ENCODE measurements around the gene NRP2.

The NRP2 gene

DNA sequence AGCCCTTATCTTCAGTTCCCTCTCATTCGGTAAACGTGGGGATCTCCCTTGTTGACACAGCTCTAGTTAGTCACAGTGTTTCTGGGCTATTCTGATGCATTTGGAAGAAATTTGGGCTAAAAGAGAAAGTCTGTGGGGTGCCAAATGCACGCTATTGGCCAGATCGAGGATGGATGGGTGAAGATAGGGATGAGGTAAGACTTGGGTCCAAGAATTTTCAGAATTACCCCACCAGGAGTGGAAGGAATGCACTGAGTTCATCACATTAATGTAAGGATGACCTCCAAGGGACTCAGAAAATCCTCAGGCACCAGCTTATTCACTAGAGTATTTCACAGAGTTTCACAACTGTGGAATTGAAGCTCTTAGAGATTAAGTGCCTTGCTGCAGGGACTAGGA lies 49.3 kb downstream of the NRP2 start:
- peaks cover 3% of the 10 kb centered on the region for H3K27me3 Mint-ChIP-seq
- H3K4me1 Mint-ChIP-seq = peaks cover 3% of the 10 kb centered on the region
- no peak overlapping the region for H3K4me3 Mint-ChIP-seq
- H3K36me3 Mint-ChIP-seq = no peaks in the 10 kb centered on the region
- DNase-seq (ENCODE audit: low spot score in 2 of 2) = no peak
- H3K27ac Mint-ChIP-seq = no peak overlapping the region
- H3K9me3 Mint-ChIP-seq = no peaks in the 10 kb centered on the region
- ATAC-seq (ENCODE audit: low read depth) = no peak

- Mint-ChIP-seq H3K27ac (no peak overlapping the region), H3K4me3 (no peak overlapping the region), H3K4me1 (peaks cover 3% of the 10 kb centered on the region), H3K36me3 (no peaks in the 10 kb centered on the region), H3K9me3 (no peaks in the 10 kb centered on the region), H3K27me3 (peaks cover 3% of the 10 kb centered on the region)
- DNase-seq (ENCODE audit: low spot score in 2 of 2) (no peak), ATAC-seq (ENCODE audit: low read depth) (no peak)
Measured at GRCh38 chr2:205732314-205732713, 50.0 kb downstream of the NRP2 start.

GRCh38 chr2:205733082-205733481 lies 50.8 kb downstream of the NRP2 start:
- no peaks in the 10 kb centered on the region for H3K36me3 Mint-ChIP-seq
- no peak for DNase-seq (ENCODE audit: low spot score in 2 of 2)
- H3K27me3 Mint-ChIP-seq = peaks cover 3% of the 10 kb centered on the region
- peaks cover 3% of the 10 kb centered on the region for H3K4me1 Mint-ChIP-seq
- no peaks in the 10 kb centered on the region for H3K9me3 Mint-ChIP-seq
- no peak overlapping the region for H3K27ac Mint-ChIP-seq
- no peak overlapping the region for H3K4me3 Mint-ChIP-seq
- no peak for ATAC-seq (ENCODE audit: low read depth)

GRCh38 chr2:205733648-205734047 lies 51.3 kb downstream of the NRP2 start:
- H3K27ac Mint-ChIP-seq = no peak overlapping the region
- H3K4me1 Mint-ChIP-seq = peaks cover 3% of the 10 kb centered on the region
- no peaks in the 10 kb centered on the region for H3K9me3 Mint-ChIP-seq
- ATAC-seq (ENCODE audit: low read depth) (no peak), DNase-seq (ENCODE audit: low spot score in 2 of 2) (no peak)
- H3K27me3 Mint-ChIP-seq = peaks cover 3% of the 10 kb centered on the region
- no peak overlapping the region for H3K4me3 Mint-ChIP-seq
- no peaks in the 10 kb centered on the region for H3K36me3 Mint-ChIP-seq

DNA sequence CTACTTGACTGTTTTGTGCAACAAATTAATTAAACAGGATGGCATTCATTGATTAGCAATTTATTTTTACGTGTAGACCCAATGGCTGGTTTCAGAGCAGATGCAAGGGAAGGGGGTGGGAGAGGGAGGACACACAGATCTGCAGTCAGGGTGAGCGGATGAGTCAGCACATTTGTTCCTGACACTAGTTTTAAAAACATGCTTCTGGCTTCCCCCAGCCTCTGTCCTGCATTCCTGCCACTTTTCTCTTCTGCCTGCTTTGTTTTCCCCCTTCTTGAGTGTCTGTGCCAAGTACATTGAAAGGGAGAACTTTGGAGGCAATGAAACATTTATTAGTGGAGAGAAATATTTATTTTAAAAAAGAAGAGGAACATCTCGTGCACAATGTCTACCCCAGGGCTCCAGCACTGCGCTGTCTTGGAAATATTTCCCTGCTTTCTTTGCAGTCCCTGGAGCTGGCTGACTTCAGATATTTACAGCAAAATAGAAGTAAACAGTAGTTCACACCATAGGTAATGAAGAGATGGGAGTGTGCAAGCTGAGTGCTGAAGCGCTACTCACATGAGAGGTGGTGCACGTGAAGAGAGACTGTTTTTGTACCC lies 52.2 kb downstream of the NRP2 start:
- Mint-ChIP-seq H3K9me3 (no peaks in the 10 kb centered on the region), H3K27me3 (peaks cover 3% of the 10 kb centered on the region), H3K36me3 (no peaks in the 10 kb centered on the region), H3K27ac (no peak overlapping the region), H3K4me1 (peaks cover 3% of the 10 kb centered on the region), H3K4me3 (no peak overlapping the region)
- no peak for ATAC-seq (ENCODE audit: low read depth)
- DNase-seq (ENCODE audit: low spot score in 2 of 2) = no peak

DNA sequence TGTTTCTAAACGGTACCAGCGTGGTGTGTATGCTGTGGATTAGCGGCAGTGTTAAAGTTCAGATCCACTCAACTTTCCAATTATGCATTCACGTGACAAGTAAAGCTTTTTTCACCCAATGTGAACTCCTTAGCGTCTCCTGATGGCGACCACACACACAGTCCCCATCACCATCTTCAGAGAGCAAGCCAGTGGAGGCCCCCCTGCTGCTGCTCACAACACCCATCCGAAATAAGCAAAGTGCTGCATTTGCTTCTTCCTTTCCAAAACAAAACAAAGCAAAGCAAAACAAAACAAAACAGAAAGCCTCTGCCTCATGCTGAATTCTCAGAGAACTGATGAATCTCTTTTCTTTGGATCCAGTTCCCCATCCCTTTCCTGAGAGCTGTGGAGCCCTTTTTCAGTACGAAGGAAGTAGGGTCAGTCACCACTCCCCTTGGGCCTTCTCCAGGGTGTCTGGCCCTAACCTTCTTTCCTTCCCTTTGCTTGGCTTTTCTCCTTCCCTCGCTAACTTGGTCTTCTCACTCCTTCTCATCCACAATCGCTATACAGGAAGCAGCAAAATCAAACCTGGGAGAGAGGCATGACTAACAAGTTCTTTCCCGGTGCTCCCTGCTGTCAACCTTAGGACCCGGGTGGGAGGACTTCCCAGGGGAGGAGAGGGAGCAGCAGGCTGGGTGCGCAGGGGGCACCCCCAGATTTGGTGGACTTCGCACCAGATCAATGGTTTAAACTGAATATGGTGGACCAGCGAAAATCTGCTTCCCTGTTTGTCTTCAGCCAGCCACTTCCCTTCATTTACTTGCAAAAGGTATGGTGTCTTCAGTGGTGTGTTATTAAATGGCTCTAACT lies 56.0 kb downstream of the NRP2 start:
- DNase-seq (ENCODE audit: low spot score in 2 of 2) = no peak
- Mint-ChIP-seq H3K9me3 (no peaks in the 10 kb centered on the region), H3K27ac (no peak overlapping the region), H3K27me3 (peaks cover 5% of the 10 kb centered on the region), H3K4me1 (no peaks in the 10 kb centered on the region), H3K36me3 (no peaks in the 10 kb centered on the region), H3K4me3 (no peak overlapping the region)
- ATAC-seq (ENCODE audit: low read depth) = no peak

GRCh38 chr2:205739620-205740019 lies 57.3 kb downstream of the NRP2 start:
- no peaks in the 10 kb centered on the region for H3K4me1 Mint-ChIP-seq
- DNase-seq (ENCODE audit: low spot score in 2 of 2) (no peak), ATAC-seq (ENCODE audit: low read depth) (no peak)
- H3K27me3 Mint-ChIP-seq = peaks cover 3% of the 10 kb centered on the region
- H3K4me3 Mint-ChIP-seq = no peak overlapping the region
- no peaks in the 10 kb centered on the region for H3K36me3 Mint-ChIP-seq
- H3K9me3 Mint-ChIP-seq = no peaks in the 10 kb centered on the region
- no peak overlapping the region for H3K27ac Mint-ChIP-seq

DNA sequence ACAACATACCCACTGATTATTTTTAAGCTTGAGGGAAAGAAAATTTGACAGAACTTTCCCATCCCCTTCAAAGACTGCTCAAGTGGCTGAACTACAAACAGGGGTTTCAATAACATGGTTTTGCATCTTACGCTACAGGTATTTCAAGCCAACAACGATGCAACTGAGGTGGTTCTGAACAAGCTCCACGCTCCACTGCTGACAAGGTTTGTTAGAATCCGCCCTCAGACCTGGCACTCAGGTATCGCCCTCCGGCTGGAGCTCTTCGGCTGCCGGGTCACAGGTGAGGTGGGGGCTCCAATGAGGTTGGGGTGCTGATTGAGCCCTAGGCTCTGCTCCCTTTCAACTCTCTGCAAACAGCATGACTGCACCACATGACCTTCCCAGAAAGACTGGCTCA lies 58.1 kb downstream of the NRP2 start:
- no peak for ATAC-seq (ENCODE audit: low read depth)
- Mint-ChIP-seq H3K9me3 (no peaks in the 10 kb centered on the region), H3K27me3 (peaks cover 2% of the 10 kb centered on the region), H3K36me3 (no peaks in the 10 kb centered on the region), H3K4me1 (no peaks in the 10 kb centered on the region), H3K4me3 (no peak overlapping the region), H3K27ac (no peak overlapping the region)
- DNase-seq (ENCODE audit: low spot score in 2 of 2) = no peak

- H3K27me3 Mint-ChIP-seq = peaks cover 2% of the 10 kb centered on the region
- ATAC-seq (ENCODE audit: low read depth) (no peak), DNase-seq (ENCODE audit: low spot score in 2 of 2) (no peak)
- H3K36me3 Mint-ChIP-seq = no peaks in the 10 kb centered on the region
- H3K27ac Mint-ChIP-seq = no peak overlapping the region
- no peaks in the 10 kb centered on the region for H3K4me1 Mint-ChIP-seq
- H3K4me3 Mint-ChIP-seq = no peak overlapping the region
- no peaks in the 10 kb centered on the region for H3K9me3 Mint-ChIP-seq
Measured at GRCh38 chr2:205741256-205741978, 59.1 kb downstream of the NRP2 start.

DNA sequence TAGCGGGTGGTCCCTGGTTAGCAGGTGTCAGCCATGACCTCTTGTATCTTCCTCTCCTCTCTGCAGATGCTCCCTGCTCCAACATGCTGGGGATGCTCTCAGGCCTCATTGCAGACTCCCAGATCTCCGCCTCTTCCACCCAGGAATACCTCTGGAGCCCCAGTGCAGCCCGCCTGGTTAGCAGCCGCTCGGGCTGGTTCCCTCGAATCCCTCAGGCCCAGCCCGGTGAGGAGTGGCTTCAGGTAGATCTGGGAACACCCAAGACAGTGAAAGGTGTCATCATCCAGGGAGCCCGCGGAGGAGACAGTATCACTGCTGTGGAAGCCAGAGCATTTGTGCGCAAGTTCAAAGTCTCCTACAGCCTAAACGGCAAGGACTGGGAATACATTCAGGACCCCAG lies 60.8 kb downstream of the NRP2 start:
- Mint-ChIP-seq H3K27me3 (peaks cover 2% of the 10 kb centered on the region), H3K27ac (no peak overlapping the region), H3K4me3 (no peak overlapping the region), H3K36me3 (no peaks in the 10 kb centered on the region), H3K9me3 (no peaks in the 10 kb centered on the region), H3K4me1 (no peaks in the 10 kb centered on the region)
- ATAC-seq (ENCODE audit: low read depth) (no peak), DNase-seq (ENCODE audit: low spot score in 2 of 2) (no peak)

DNA sequence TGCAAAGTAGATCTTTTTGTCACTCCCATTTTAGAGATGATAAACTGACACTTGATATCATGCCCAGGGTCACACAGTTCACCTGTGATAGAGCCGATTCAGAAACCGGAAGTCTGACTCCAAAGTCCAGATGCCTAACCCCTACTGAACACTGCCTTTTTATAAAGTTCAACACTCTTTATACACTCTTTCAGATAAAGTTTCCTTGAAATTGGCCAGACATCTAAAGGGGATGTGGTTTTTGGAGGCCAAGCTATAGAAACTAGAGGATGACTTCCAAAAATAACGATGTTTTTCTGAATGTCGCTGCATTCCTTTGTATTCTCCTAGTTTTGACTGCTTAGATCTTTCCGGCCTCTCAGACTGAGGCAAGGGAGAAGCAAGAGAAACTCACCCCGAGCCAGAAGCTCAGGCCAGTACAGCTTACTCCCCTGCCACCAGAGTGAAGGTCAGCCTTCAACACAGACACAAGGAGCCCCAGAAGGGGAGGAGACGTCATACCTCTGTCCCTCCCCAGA lies 61.8 kb downstream of the NRP2 start:
- Mint-ChIP-seq H3K9me3 (no peaks in the 10 kb centered on the region), H3K4me3 (no peak overlapping the region), H3K36me3 (no peaks in the 10 kb centered on the region), H3K27me3 (peaks cover 4% of the 10 kb centered on the region), H3K4me1 (no peaks in the 10 kb centered on the region), H3K27ac (no peak overlapping the region)
- DNase-seq (ENCODE audit: low spot score in 2 of 2) = no peak
- no peak for ATAC-seq (ENCODE audit: low read depth)

DNA sequence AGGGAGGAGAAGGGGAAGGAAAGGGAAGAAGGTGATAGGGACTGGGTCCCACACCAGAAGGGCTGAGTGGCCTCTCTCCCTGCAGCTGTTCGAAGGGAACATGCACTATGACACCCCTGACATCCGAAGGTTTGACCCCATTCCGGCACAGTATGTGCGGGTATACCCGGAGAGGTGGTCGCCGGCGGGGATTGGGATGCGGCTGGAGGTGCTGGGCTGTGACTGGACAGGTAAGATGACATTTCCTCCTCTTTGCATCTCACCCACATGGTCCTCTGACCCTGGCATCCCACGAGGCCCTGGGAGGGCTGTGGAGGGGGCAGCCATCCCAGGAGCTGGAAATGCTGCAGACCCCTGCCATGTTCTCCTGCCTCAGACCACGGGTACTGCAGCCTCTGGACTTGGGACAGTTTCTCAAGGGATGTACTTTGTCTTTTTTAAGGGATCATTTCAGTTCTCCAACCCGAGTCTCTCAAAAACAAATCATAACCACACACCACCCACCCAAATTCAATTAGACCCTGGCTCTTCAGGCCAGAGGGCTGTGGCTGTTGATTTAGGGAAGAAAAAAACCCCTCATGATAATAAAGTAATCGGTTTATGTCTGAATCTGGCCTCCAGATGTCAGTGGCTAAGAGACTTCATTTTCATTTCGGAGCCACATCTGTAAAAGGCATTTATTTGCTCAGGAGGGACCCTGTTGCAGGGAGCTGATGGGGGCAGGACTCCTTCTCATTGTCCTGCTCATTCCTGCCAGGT lies 63.5 kb downstream of the NRP2 start:
- no peak for DNase-seq (ENCODE audit: low spot score in 2 of 2)
- Mint-ChIP-seq H3K36me3 (no peaks in the 10 kb centered on the region), H3K4me1 (no peaks in the 10 kb centered on the region), H3K9me3 (no peaks in the 10 kb centered on the region), H3K4me3 (no peak overlapping the region), H3K27ac (no peak overlapping the region), H3K27me3 (peaks cover 10% of the 10 kb centered on the region)
- no peak for ATAC-seq (ENCODE audit: low read depth)

DNA sequence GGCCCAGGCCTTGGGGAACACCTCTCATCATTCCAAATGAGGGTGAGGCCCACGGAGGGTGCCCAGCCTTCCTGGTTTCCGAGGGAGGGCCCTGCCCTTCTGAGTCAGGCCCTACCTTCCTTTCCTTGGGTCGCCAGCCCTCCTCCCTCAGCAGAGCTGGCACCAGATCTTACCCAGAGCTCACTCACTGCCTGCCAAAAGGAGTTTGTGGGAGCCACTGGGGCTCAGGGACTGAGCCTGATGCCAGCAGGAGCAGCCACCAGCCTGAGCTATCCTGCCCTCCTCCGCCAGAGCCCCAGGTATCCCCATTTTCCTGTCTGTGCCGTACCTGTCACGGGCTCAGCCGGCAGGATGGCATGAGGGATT lies 64.1 kb downstream of the NRP2 start:
- no peaks in the 10 kb centered on the region for H3K4me1 Mint-ChIP-seq
- no peaks in the 10 kb centered on the region for H3K36me3 Mint-ChIP-seq
- no peak overlapping the region for H3K4me3 Mint-ChIP-seq
- no peak for ATAC-seq (ENCODE audit: low read depth)
- H3K9me3 Mint-ChIP-seq = no peaks in the 10 kb centered on the region
- DNase-seq (ENCODE audit: low spot score in 2 of 2) = no peak
- H3K27ac Mint-ChIP-seq = no peak overlapping the region
- H3K27me3 Mint-ChIP-seq = peaks cover 8% of the 10 kb centered on the region
